Measurements from ENCODE around the gene PIK3R5. TPM values are rescaled to one million over a fixed set of nuclear protein-coding genes. Genes with fewer than 3 reads are reported as not detected.
A peak's percentile ranks its signal among the peaks of the same experiment; 100 is the strongest.
"Not testable (repeated sequence)": the region's sequence is repeated elsewhere in the genome, so short reads cannot be mapped to it uniquely, and the experiment has no call there.

Gene PIK3R5
- total RNA-seq, 1 donor from 2014 or later: 34.5 TPM

GRCh38 chr17:8985054-8985701 lies 19.7 kb upstream of the PIK3R5 start:
- no peak for DNase-seq (ENCODE audit: low spot score)

- not testable (repeated sequence) for DNase-seq (ENCODE audit: low spot score)
Measured at GRCh38 chr17:8984225-8984624, 18.7 kb upstream of the PIK3R5 start.

GRCh38 chr17:8981443-8981842 lies 15.9 kb upstream of the PIK3R5 start:
- no peak for DNase-seq (ENCODE audit: low spot score)

- DNase-seq (ENCODE audit: low spot score): no peak
Measured at GRCh38 chr17:8979715-8980114, 14.2 kb upstream of the PIK3R5 start.

GRCh38 chr17:8976638-8977037 lies 11.1 kb upstream of the PIK3R5 start:
- no peak for DNase-seq (ENCODE audit: low spot score)

GRCh38 chr17:8975091-8975725 lies 9.7 kb upstream of the PIK3R5 start:
- DNase-seq (ENCODE audit: low spot score): no peak

GRCh38 chr17:8969901-8970300 lies 4.4 kb upstream of the PIK3R5 start:
- DNase-seq (ENCODE audit: low spot score): no peak

- no peak for DNase-seq (ENCODE audit: low spot score)
Measured at GRCh38 chr17:8968503-8968902, 3.0 kb upstream of the PIK3R5 start.

- DNase-seq (ENCODE audit: low spot score): no peak
Measured at GRCh38 chr17:8967861-8968260, 2.4 kb upstream of the PIK3R5 start.

- DNase-seq (ENCODE audit: low spot score): no peak
Measured at GRCh38 chr17:8966926-8967325, 1.4 kb upstream of the PIK3R5 start.

- DNase-seq (ENCODE audit: low spot score): no peak
Measured at GRCh38 chr17:8964801-8965393, 610 bp downstream of the PIK3R5 start.

- DNase-seq (ENCODE audit: low spot score): no peak
Measured at GRCh38 chr17:8963647-8964258, 1.8 kb downstream of the PIK3R5 start.

GRCh38 chr17:8963014-8963413 lies 2.5 kb downstream of the PIK3R5 start:
- DNase-seq (ENCODE audit: low spot score): no peak

- no peak for DNase-seq (ENCODE audit: low spot score)
Measured at GRCh38 chr17:8961829-8962228, 3.7 kb downstream of the PIK3R5 start.

- peak; percentile 35 for DNase-seq (ENCODE audit: low spot score)
Measured at GRCh38 chr17:8960325-8961140, 5.0 kb downstream of the PIK3R5 start.

GRCh38 chr17:8959312-8959918 lies 6.1 kb downstream of the PIK3R5 start:
- no peak for DNase-seq (ENCODE audit: low spot score)

- peak; percentile 41 for DNase-seq (ENCODE audit: low spot score)
Measured at GRCh38 chr17:8957721-8958120, 7.8 kb downstream of the PIK3R5 start.

- no peak for DNase-seq (ENCODE audit: low spot score)
Measured at GRCh38 chr17:8956465-8956902, 9.0 kb downstream of the PIK3R5 start.

GRCh38 chr17:8955021-8955959 lies 10.2 kb downstream of the PIK3R5 start:
- DNase-seq (ENCODE audit: low spot score): no peak

- no peak for DNase-seq (ENCODE audit: low spot score)
Measured at GRCh38 chr17:8954339-8954738, 11.2 kb downstream of the PIK3R5 start.
